GM23338 (cell line): ENCODE measurements around the gene TENT4B. TPM values are rescaled to one million over a fixed set of nuclear protein-coding genes. Genes with fewer than 3 reads are reported as not detected.

ENCODE experiments used
- ATAC-seq: fragments of 200-7000 bp; cut with Tn5 transposase; 3 replicates; pipeline ENCODE4 v1.9.1; 2020
- DNase-seq: peaks from one replicate; pipeline ENCODE4 v3.0.0-alpha.2; 2015; ENCODE audit warnings: low spot score
- H2AFZ ChIP-seq: fragments of 200-600 bp; sonication (generic); 2 replicates; pipeline ENCODE4 v1.8.0; 2016; ENCODE audit warnings: antibody characterized with exemption, mild to moderate bottlenecking, moderate library complexity
- H3F3A ChIP-seq: fragments of 200-600 bp; sonication (generic); replicated peaks from 2 replicates; pipeline ENCODE4 v1.8.0; 2017; ENCODE audit warnings: antibody characterized with exemption, mixed run types, low read depth
- H3K27ac ChIP-seq: fragments of 200-600 bp; sonication (generic); 2 replicates; pipeline ENCODE4 v1.6.1; 2016; ENCODE audit warnings: low read depth
- H3K27me3 ChIP-seq: fragments of 200-600 bp; sonication (generic); 2 replicates; pipeline ENCODE4 v1.8.0; 2016; ENCODE audit warnings: mild to moderate bottlenecking, mixed run types, moderate library complexity; ENCODE audit not compliant: insufficient read depth
- H3K36me3 ChIP-seq: fragments of 200-600 bp; sonication (generic); 2 replicates; pipeline ENCODE4 v1.8.0; 2016; ENCODE audit warnings: mild to moderate bottlenecking; ENCODE audit not compliant: insufficient read depth
- H3K4me1 ChIP-seq: fragments of 200-600 bp; sonication (generic); 2 replicates; pipeline ENCODE4 v1.8.0; 2016; ENCODE audit warnings: mild to moderate bottlenecking, moderate library complexity; ENCODE audit not compliant: insufficient read depth
- H3K4me2 ChIP-seq: fragments of 200-600 bp; sonication (generic); 2 replicates; pipeline ENCODE4 v1.7.1; 2017; ENCODE audit warnings: mixed run types
- H3K4me3 ChIP-seq: fragments of 200-600 bp; sonication (generic); 2 replicates; pipeline ENCODE4 v1.6.1; 2016; ENCODE audit warnings: mixed run types
- H3K79me2 ChIP-seq: fragments of 200-600 bp; sonication (generic); replicated peaks from 2 replicates; pipeline ENCODE4 v1.8.0; 2017; ENCODE audit warnings: mild to moderate bottlenecking; ENCODE audit not compliant: insufficient read depth
- H3K9me2 ChIP-seq: fragments of 200-600 bp; sonication (generic); 2 replicates; pipeline ENCODE4 v1.8.0; 2017; ENCODE audit not compliant: insufficient read depth
- H4K20me1 ChIP-seq: fragments of 200-600 bp; sonication (generic); replicated peaks from 2 replicates; pipeline ENCODE4 v1.8.0; 2017; ENCODE audit warnings: mild to moderate bottlenecking; ENCODE audit not compliant: insufficient read depth
- H3K27ac Mint-ChIP-seq: 2 replicates; pipeline ENCODE4 v1.8.0; 2020; ENCODE audit warnings: inconsistent platforms, mild to moderate bottlenecking, moderate library complexity, mixed read lengths
- H3K27me3 Mint-ChIP-seq: 3 replicates; pipeline ENCODE4 v1.8.0; 2022; ENCODE audit warnings: low read depth, mild to moderate bottlenecking, moderate library complexity, mixed read lengths, inconsistent platforms; ENCODE audit not compliant: insufficient read depth, poor library complexity
- H3K36me3 Mint-ChIP-seq: 3 replicates; pipeline ENCODE4 v1.8.0; 2021; ENCODE audit warnings: low read depth, mild to moderate bottlenecking, inconsistent platforms, moderate library complexity, mixed read lengths
- H3K4me1 Mint-ChIP-seq: 3 replicates; pipeline ENCODE4 v1.8.0; 2020; ENCODE audit warnings: mild to moderate bottlenecking, inconsistent platforms, mixed read lengths
- H3K4me3 Mint-ChIP-seq: 3 replicates; pipeline ENCODE4 v1.8.0; 2021; ENCODE audit warnings: moderate library complexity, mild to moderate bottlenecking, inconsistent platforms, mixed read lengths
- H3K9me3 Mint-ChIP-seq: 3 replicates; pipeline ENCODE4 v1.8.0; 2020; ENCODE audit warnings: moderate library complexity, mild to moderate bottlenecking, inconsistent platforms, mixed read lengths
- CREB1 ChIP-seq: fragments of 250-450 bp; sonication (Bioruptor Pico); IDR thresholded peaks from 2 replicates; pipeline ENCODE4 v1.5.0; 2020; ENCODE audit warnings: low read depth, mild to moderate bottlenecking, moderate library complexity
- CTCF ChIP-seq, 2 experiments: fragments of 200-600 bp in 1 of 2; sonication (generic) in 1 of 2; conservative IDR thresholded peaks; 2 replicates each; pipeline versions ENCODE4 v1.5.1 to v1.6.1; 2016 to 2017; ENCODE audit warnings: antibody characterized with exemption in 2 of 2, low read depth in 2 of 2, mild to moderate bottlenecking in 2 of 2, moderate library complexity in 1 of 2
- ETS1 ChIP-seq: IDR thresholded peaks from 2 replicates; pipeline ENCODE4 v1.6.1; 2016; ENCODE audit warnings: antibody characterized with exemption
- EZH2 ChIP-seq: fragments of 200-600 bp; sonication (generic); IDR thresholded peaks from one replicate; pipeline ENCODE4 v1.8.0; 2017; ENCODE audit warnings: antibody characterized with exemption, mild to moderate bottlenecking, low read depth; ENCODE audit not compliant: unreplicated experiment
- EZH2phosphoT487 ChIP-seq: fragments of 200-600 bp; sonication (generic); IDR thresholded peaks from one replicate; pipeline ENCODE4 v1.8.1; 2018; ENCODE audit warnings: antibody characterized with exemption; ENCODE audit not compliant: unreplicated experiment
- JUNB ChIP-seq: IDR thresholded peaks from one replicate; pipeline ENCODE4 v1.6.1; 2016; ENCODE audit warnings: antibody characterized with exemption; ENCODE audit not compliant: unreplicated experiment
- NANOG ChIP-seq: IDR thresholded peaks from 2 replicates; pipeline ENCODE4 v1.6.1; 2016; ENCODE audit warnings: antibody characterized with exemption, borderline replicate concordance
- POLR2AphosphoS5 ChIP-seq: IDR thresholded peaks from 2 replicates; pipeline ENCODE4 v1.6.1; 2016; ENCODE audit warnings: antibody characterized with exemption, low read depth
- STAT1 ChIP-seq: IDR thresholded peaks from one replicate; pipeline ENCODE4 v1.6.1; 2016; ENCODE audit warnings: antibody characterized with exemption; ENCODE audit not compliant: unreplicated experiment
- ZNF114 ChIP-seq: fragments of 250-450 bp; sonication (Bioruptor Pico); IDR thresholded peaks from 2 replicates; pipeline ENCODE4 v1.5.0; 2020; ENCODE audit warnings: mild to moderate bottlenecking, moderate library complexity
- ZNF331 ChIP-seq: fragments of 250-450 bp; sonication (Bioruptor Pico); IDR thresholded peaks from 2 replicates; pipeline ENCODE4 v1.5.0; 2020; ENCODE audit warnings: low read depth, mild to moderate bottlenecking, moderate library complexity
- polyA plus RNA-seq: library from polyadenylated mRNA; unstranded; fragments of >200 nt; fragmentation: Nextera tagmentation; extraction: Ambion mirVana; gene quantifications from 2 replicates; pipeline ENCODE4 v1.2.1, GENCODE V29; 2016
- total RNA-seq: library from RNA; depleted of rRNA; stranded (reverse); fragments of >200 nt; shearing (Covaris generic); gene quantifications from 2 replicates; pipeline ENCODE4 v1.2.3, GENCODE V29; 2014
- TF ChIP-seq, protein P1 (sequence below): fragments of 250-450 bp; sonication (Bioruptor Pico); IDR thresholded peaks from 2 replicates; pipeline ENCODE4 v1.5.0; 2020; ENCODE audit warnings: mild to moderate bottlenecking, moderate library complexity
- TF ChIP-seq, protein P2 (sequence below): IDR thresholded peaks from one replicate; pipeline ENCODE4 v1.6.1; 2018; ENCODE audit warnings: antibody characterized with exemption; ENCODE audit not compliant: unreplicated experiment

Gene TENT4B
- total and polyA plus RNA-seq, 2 experiments from 2014 or later, result 17.6 to 21.3 TPM

DNA sequence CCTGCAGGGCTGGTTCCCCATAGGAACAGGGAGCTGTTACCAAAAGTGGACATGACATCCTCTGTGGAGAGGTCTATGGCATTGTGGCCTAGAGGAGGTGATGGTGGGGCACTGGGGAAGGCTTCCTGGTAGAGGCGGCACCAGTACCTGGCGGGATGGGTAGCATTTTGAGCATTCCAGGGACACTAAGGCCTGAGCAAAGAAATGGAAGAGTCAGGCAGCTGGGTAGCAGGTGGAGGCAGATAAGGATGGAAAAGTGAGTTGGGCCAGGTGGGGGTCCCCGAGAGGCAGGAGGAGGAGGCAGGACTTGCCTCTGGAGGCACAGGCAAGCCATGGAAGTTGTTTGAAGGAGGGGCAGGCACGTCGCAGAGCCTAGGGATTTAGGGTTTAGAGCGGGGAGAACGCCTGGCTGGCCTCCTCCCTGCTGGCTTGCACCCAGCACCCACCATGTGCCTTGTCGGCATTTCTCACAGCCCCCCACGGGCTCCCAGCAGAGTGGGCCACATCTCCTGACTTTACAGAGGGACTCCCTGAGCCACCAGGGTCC lies 108.1 kb downstream of the TENT4B start:
- Histone ChIP-seq H3K79me2 (no peaks in the 10 kb centered on the region), H3K4me1 (no peaks in the 10 kb centered on the region), H3K4me3 (no peak overlapping the region), H3K4me2 (no peak overlapping the region), H3F3A (no peaks in the 10 kb centered on the region), H2AFZ (no peak overlapping the region), H3K9me2 (no peaks in the 10 kb centered on the region), H3K36me3 (no peaks in the 10 kb centered on the region), H3K27ac (no peak overlapping the region), H4K20me1 (no peaks in the 10 kb centered on the region), H3K27me3 (no peaks in the 10 kb centered on the region)
- no peak overlapping the region; the same call in 1 of the 2 replicates for H3K27ac Mint-ChIP-seq
- no peak overlapping the region for H3K4me3 Mint-ChIP-seq
- no peak for ATAC-seq
- H3K9me3 Mint-ChIP-seq, result no peaks in the 10 kb centered on the region
- DNase-seq, result no peak
- no peaks in the 10 kb centered on the region for H3K36me3 Mint-ChIP-seq
- peaks cover 14% of the 10 kb centered on the region for H3K4me1 Mint-ChIP-seq
- TF ChIP-seq CREB1, result no peak
- TF ChIP-seq POLR2AphosphoS5, result no peak
- TF ChIP-seq STAT1, result no peak
- TF ChIP-seq EZH2, result no peak
- no peak for TF ChIP-seq ETS1
- no peak for TF ChIP-seq EZH2phosphoT487
- TF ChIP-seq, protein P1, sequence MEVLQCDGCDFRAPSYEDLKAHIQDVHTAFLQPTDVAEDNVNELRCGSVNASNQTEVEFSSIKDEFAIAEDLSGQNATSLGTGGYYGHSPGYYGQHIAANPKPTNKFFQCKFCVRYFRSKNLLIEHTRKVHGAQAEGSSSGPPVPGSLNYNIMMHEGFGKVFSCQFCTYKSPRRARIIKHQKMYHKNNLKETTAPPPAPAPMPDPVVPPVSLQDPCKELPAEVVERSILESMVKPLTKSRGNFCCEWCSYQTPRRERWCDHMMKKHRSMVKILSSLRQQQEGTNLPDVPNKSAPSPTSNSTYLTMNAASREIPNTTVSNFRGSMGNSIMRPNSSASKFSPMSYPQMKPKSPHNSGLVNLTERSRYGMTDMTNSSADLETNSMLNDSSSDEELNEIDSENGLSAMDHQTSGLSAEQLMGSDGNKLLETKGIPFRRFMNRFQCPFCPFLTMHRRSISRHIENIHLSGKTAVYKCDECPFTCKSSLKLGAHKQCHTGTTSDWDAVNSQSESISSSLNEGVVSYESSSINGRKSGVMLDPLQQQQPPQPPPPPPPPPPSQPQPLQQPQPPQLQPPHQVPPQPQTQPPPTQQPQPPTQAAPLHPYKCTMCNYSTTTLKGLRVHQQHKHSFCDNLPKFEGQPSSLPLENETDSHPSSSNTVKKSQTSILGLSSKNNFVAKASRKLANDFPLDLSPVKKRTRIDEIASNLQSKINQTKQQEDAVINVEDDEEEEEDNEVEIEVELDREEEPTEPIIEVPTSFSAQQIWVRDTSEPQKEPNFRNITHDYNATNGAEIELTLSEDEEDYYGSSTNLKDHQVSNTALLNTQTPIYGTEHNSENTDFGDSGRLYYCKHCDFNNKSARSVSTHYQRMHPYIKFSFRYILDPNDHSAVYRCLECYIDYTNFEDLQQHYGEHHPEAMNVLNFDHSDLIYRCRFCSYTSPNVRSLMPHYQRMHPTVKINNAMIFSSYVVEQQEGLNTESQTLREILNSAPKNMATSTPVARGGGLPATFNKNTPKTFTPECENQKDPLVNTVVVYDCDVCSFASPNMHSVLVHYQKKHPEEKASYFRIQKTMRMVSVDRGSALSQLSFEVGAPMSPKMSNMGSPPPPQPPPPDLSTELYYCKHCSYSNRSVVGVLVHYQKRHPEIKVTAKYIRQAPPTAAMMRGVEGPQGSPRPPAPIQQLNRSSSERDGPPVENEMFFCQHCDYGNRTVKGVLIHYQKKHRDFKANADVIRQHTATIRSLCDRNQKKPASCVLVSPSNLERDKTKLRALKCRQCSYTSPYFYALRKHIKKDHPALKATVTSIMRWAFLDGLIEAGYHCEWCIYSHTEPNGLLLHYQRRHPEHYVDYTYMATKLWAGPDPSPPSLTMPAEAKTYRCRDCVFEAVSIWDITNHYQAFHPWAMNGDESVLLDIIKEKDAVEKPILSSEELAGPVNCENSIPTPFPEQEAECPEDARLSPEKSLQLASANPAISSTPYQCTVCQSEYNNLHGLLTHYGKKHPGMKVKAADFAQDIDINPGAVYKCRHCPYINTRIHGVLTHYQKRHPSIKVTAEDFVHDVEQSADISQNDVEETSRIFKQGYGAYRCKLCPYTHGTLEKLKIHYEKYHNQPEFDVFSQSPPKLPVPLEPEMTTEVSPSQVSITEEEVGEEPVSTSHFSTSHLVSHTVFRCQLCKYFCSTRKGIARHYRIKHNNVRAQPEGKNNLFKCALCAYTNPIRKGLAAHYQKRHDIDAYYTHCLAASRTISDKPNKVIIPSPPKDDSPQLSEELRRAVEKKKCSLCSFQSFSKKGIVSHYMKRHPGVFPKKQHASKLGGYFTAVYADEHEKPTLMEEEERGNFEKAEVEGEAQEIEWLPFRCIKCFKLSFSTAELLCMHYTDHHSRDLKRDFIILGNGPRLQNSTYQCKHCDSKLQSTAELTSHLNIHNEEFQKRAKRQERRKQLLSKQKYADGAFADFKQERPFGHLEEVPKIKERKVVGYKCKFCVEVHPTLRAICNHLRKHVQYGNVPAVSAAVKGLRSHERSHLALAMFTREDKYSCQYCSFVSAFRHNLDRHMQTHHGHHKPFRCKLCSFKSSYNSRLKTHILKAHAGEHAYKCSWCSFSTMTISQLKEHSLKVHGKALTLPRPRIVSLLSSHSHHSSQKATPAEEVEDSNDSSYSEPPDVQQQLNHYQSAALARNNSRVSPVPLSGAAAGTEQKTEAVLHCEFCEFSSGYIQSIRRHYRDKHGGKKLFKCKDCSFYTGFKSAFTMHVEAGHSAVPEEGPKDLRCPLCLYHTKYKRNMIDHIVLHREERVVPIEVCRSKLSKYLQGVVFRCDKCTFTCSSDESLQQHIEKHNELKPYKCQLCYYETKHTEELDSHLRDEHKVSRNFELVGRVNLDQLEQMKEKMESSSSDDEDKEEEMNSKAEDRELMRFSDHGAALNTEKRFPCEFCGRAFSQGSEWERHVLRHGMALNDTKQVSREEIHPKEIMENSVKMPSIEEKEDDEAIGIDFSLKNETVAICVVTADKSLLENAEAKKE (CRISPR knock-in tag), result no peak
- TF ChIP-seq, protein P2, sequence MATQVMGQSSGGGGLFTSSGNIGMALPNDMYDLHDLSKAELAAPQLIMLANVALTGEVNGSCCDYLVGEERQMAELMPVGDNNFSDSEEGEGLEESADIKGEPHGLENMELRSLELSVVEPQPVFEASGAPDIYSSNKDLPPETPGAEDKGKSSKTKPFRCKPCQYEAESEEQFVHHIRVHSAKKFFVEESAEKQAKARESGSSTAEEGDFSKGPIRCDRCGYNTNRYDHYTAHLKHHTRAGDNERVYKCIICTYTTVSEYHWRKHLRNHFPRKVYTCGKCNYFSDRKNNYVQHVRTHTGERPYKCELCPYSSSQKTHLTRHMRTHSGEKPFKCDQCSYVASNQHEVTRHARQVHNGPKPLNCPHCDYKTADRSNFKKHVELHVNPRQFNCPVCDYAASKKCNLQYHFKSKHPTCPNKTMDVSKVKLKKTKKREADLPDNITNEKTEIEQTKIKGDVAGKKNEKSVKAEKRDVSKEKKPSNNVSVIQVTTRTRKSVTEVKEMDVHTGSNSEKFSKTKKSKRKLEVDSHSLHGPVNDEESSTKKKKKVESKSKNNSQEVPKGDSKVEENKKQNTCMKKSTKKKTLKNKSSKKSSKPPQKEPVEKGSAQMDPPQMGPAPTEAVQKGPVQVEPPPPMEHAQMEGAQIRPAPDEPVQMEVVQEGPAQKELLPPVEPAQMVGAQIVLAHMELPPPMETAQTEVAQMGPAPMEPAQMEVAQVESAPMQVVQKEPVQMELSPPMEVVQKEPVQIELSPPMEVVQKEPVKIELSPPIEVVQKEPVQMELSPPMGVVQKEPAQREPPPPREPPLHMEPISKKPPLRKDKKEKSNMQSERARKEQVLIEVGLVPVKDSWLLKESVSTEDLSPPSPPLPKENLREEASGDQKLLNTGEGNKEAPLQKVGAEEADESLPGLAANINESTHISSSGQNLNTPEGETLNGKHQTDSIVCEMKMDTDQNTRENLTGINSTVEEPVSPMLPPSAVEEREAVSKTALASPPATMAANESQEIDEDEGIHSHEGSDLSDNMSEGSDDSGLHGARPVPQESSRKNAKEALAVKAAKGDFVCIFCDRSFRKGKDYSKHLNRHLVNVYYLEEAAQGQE, result no peak
- no peak for TF ChIP-seq JUNB
- no peak for TF ChIP-seq NANOG
- TF ChIP-seq ZNF331 (CRISPR knock-in tag), result no peak
- TF ChIP-seq ZNF114 (CRISPR knock-in tag), result no peak
- no peak for TF ChIP-seq CTCF (conservative IDR thresholded peaks at IDR 0.05; ENCODE audit: low read depth in 2 of 2)
- peaks cover 11% of the 10 kb centered on the region for H3K27me3 Mint-ChIP-seq
